Esophagus squamous epithelium (tissue), 4 donors: ENCODE results near the gene PTOV1.

ENCODE experiments used
- CTCF ChIP-seq, 6 experiments: fragments of 450-650 bp in 4 of 6; fragments of 200-600 bp in 2 of 6; sonication (generic) in 2 of 6; IDR thresholded peaks; one replicate each; pipeline ENCODE4 v1.5.1; 2016 to 2019; ENCODE audit warnings: antibody characterized with exemption in 6 of 6, mild to moderate bottlenecking in 4 of 6, moderate library complexity in 4 of 6
- POLR2A ChIP-seq, 4 donors: fragments of 450-650 bp; IDR thresholded peaks; one replicate each; pipeline ENCODE4 v1.6.1; 2017; ENCODE audit warnings: antibody characterized with exemption in 4 of 4, mild to moderate bottlenecking in 4 of 4, moderate library complexity in 3 of 4

GRCh38 chr19:49881186-49881585, 30.2 kb downstream of the PTOV1 start:
- TF ChIP-seq CTCF (IDR thresholded peaks at IDR 0.05): no peak
- TF ChIP-seq POLR2A (IDR thresholded peaks at IDR 0.05): no peak
